ENCODE data around the gene CROCC. TPM values are rescaled to one million over a fixed set of nuclear protein-coding genes. Genes with fewer than 3 reads are reported as not detected.

The CROCC gene
- total RNA-seq, 1 donor from 2014 or later: 8.9 TPM

DNA sequence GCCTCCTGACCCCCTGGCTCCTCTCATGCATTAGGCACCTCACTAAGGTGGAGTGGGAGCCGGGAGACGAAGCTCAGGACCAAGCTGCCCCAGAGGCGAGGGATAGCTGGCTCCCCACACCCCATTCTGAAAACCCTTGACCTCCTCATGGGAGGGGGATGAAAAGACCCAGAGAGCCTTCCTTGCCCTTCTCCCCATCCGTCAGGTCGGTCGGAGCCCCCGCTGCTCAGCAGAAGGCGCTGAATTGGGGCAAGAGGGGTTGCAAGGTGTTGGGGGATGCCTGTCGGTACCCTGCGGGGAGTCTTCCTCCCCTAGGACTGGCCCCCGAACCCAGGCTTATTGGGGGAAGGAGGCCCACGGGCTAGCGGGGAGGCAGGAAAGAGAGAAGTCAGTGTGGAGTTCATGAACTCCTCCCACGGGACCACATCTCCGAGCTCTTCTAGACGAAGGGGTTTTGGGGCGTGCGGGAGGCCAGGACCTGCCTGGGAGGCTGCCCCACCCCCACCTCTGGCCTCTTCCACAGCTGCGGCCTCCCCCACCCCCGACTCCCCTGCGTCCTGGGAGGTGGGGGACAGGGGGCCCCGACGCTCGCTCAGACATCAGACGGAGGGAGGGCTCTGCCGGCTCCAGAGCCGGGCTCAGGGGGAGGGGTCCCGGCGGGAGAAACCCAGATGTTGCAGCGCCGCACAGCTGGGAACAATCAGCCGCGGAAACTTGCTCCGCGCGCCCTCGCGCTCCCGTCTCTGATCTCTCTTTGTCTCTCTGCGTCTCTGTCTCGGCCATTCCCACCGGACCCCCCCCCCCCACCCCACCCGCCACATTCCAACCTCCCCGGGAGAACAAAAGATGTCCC lies 58.0 kb downstream of the CROCC start:
- Histone ChIP-seq H3K27me3 (ENCODE audit: low read depth) (peaks cover 26% of the 10 kb centered on the region), H3K4me3 (peak overlapping the region; percentile 65), H3K36me3 (no peaks in the 10 kb centered on the region), H3K9me3 (replicated peaks) (no peaks in the 10 kb centered on the region), H3K27ac (replicated peaks) (peak overlapping the region; percentile 60), H3K4me1 (peaks cover 33% of the 10 kb centered on the region)
- intact Hi-C loops (cut with micrococcal nuclease): no loop called here
- TF ChIP-seq, protein P1, sequence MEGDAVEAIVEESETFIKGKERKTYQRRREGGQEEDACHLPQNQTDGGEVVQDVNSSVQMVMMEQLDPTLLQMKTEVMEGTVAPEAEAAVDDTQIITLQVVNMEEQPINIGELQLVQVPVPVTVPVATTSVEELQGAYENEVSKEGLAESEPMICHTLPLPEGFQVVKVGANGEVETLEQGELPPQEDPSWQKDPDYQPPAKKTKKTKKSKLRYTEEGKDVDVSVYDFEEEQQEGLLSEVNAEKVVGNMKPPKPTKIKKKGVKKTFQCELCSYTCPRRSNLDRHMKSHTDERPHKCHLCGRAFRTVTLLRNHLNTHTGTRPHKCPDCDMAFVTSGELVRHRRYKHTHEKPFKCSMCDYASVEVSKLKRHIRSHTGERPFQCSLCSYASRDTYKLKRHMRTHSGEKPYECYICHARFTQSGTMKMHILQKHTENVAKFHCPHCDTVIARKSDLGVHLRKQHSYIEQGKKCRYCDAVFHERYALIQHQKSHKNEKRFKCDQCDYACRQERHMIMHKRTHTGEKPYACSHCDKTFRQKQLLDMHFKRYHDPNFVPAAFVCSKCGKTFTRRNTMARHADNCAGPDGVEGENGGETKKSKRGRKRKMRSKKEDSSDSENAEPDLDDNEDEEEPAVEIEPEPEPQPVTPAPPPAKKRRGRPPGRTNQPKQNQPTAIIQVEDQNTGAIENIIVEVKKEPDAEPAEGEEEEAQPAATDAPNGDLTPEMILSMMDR (IDR thresholded peaks at IDR 0.05; ENCODE audit: borderline replicate concordance): no peak
- no peak for DNase-seq

DNA sequence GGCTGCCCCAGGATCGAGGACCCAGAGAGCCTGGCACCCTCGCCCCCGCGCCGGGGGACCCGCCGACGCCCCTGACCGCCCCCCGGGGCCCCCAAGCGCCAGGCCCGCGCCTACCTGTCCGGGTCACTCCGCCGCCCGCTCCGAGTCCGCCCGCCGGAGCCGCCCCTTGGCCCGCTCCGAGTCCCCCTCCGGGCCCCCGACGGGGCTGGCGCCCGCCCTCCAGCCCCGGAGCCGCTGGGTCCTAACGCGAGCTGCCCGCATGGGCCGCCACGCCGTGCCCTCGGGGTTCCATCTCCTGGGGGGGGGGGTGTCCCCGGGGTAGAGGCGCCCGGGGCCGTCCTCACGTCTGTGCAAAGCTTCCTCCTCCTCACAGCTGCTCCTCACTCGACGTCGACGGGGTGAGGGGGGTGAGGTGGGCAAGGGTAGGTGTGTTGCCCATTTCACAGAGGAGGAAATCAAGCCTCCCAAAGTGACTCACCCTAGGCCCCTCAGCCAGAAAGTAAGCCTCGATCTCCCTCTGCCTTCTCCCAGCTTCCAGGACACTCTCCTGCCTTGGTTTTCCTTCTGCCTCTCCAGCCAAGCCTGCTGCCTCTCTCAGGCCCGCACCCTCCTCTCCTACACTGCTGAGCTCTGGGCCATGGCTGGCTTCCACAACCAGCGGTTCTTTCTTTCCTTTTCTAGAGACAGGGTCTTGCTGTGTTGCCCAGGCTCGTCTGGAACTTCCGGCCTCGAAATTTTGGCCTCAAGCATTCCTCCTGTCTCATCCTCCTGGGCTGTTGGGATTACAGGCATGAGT lies 58.9 kb downstream of the CROCC start, which contains the start of gene MFAP2:
MFAP2 (minus strand) TSS at position 148 of the 796 bp plus-strand sequence. CDS start 2,347 bp downstream, outside the sequence.
- no peak for DNase-seq
- peaks cover 2% of the 10 kb centered on the region for H3K36me3 ChIP-seq
- intact Hi-C loops (cut with micrococcal nuclease): no loop called here
- peak within 1 kb of the TSS; percentile 60 for H3K27ac ChIP-seq (replicated peaks)
- H3K4me1 ChIP-seq: peaks cover 27% of the 10 kb centered on the region
- TF ChIP-seq, protein P1 (IDR thresholded peaks at IDR 0.05; ENCODE audit: borderline replicate concordance): no peak
- H3K9me3 ChIP-seq (replicated peaks): no peaks in the 10 kb centered on the region
- H3K4me3 ChIP-seq: peak within 1 kb of the TSS; percentile 65
- peaks cover 26% of the 10 kb centered on the region for H3K27me3 ChIP-seq (ENCODE audit: low read depth)

DNA sequence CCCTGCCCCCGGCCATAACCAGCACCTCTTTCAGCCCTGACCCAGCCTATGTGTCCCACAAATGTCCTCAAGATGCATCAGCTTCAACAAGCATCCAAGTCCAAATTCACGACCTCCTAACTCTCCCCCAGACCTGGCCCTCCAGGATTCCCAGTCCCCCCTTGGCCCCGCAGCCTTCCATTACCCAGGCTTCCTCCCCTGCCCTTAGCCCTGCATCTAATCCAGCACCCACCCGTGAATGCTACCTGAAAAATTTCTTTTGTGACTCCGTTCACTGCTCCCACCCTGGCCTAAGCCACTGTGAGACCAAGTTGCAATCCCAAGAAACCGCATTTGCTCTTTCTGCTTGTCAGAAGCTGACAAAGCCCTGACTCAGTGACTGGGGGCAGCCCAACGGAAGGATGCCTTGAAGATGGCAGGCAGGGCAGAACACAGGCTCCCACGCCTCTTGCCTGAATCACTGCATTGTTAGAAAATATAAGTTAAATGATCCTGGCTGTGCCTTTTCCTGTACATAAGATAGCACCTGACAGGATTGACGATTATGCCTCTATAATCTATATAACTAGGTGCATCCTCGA lies 59.6 kb downstream of the CROCC start:
- peaks cover 26% of the 10 kb centered on the region for H3K27me3 ChIP-seq (ENCODE audit: low read depth)
- H3K4me1 ChIP-seq: peaks cover 26% of the 10 kb centered on the region
- no peak overlapping the region for H3K27ac ChIP-seq (replicated peaks)
- TF ChIP-seq, protein P1 (IDR thresholded peaks at IDR 0.05; ENCODE audit: borderline replicate concordance): no peak
- peaks cover 9% of the 10 kb centered on the region for H3K36me3 ChIP-seq
- no peak overlapping the region for H3K4me3 ChIP-seq
- DNase-seq: no peak
- H3K9me3 ChIP-seq (replicated peaks): no peaks in the 10 kb centered on the region
- intact Hi-C loops (cut with micrococcal nuclease): no loop called here

DNA sequence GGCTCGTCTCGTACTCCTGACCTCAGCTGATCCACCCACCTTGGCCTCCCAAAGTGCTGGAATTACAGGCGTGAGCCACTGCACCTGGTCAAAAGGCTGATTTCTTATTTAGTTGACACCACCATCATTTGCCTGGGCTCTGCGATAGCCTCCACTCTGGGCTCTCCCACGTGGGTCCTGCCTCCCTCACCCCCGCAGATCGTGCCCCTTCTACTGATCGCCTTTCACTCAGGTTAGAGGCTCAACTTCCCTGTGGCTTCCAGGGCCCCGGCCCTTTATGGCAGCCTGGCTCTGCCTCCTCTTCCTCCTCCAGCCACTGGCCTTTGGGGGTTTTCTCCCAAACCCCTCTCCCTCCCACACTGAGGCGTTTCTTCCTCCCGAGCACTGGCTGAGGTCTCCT lies 61.2 kb downstream of the CROCC start:
- no peak for DNase-seq
- Histone ChIP-seq H3K36me3 (peaks cover 23% of the 10 kb centered on the region), H3K4me3 (no peak overlapping the region), H3K4me1 (peaks cover 26% of the 10 kb centered on the region), H3K27me3 (ENCODE audit: low read depth) (peaks cover 26% of the 10 kb centered on the region), H3K9me3 (replicated peaks) (no peaks in the 10 kb centered on the region), H3K27ac (replicated peaks) (no peak overlapping the region)
- TF ChIP-seq, protein P1 (IDR thresholded peaks at IDR 0.05; ENCODE audit: borderline replicate concordance): no peak
- intact Hi-C loops (cut with micrococcal nuclease): no loop called here

DNA sequence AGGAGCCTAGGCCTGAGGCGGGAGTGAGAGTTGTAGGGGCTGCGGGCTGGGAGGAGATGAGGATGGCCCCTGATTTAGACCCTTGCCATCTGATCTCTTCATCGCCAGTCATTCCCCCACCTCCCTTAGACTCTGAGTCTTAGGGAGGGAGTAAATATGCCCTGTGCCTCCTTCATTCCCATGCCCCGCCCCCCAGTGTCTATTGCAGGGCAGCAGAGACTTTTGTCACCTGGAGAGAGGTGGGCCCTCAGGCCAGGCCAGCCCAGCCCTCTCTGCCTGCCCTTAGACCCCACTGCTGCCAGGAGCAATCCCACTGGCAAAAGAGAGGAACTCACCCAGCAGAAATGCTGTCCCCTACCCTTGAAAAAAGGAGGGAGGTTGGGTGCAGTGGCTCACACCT lies 61.9 kb downstream of the CROCC start:
- Histone ChIP-seq H3K36me3 (peaks cover 30% of the 10 kb centered on the region), H3K27ac (replicated peaks) (no peak overlapping the region), H3K4me3 (no peak overlapping the region), H3K4me1 (peaks cover 21% of the 10 kb centered on the region), H3K27me3 (ENCODE audit: low read depth) (peaks cover 26% of the 10 kb centered on the region), H3K9me3 (replicated peaks) (no peaks in the 10 kb centered on the region)
- DNase-seq: no peak
- TF ChIP-seq, protein P1 (IDR thresholded peaks at IDR 0.05; ENCODE audit: borderline replicate concordance): no peak
- intact Hi-C loops (cut with micrococcal nuclease): no loop called here
